Stomach (tissue), 4 donors: ENCODE results near the gene CAPS.

ENCODE experiments used
- CTCF ChIP-seq, 7 experiments: fragments of 450-650 bp in 4 of 7; fragments of 200-600 bp in 3 of 7; sonication (generic) in 3 of 7; IDR thresholded peaks; one replicate each; pipeline ENCODE4 v1.5.1; 2016 to 2019; ENCODE audit warnings: antibody characterized with exemption in 7 of 7, control low read depth in 2 of 7, mild to moderate bottlenecking in 1 of 7
- POLR2A ChIP-seq, 4 donors: fragments of 450-650 bp; IDR thresholded peaks; one replicate each; pipeline ENCODE4 v1.6.1; 2016; ENCODE audit warnings: antibody characterized with exemption in 4 of 4, control low read depth in 2 of 4, mild to moderate bottlenecking in 1 of 4, moderate library complexity in 1 of 4
- POLR2AphosphoS5 ChIP-seq, 3 donors: sonication (generic); formaldehyde crosslinking; IDR thresholded peaks; one replicate each; pipeline ENCODE4 v1.6.1; 2016; ENCODE audit warnings: antibody characterized with exemption in 3 of 3

- TF ChIP-seq CTCF (IDR thresholded peaks at IDR 0.05) = no peak
- no peak for TF ChIP-seq POLR2A (IDR thresholded peaks at IDR 0.05)
- TF ChIP-seq POLR2AphosphoS5 (IDR thresholded peaks at IDR 0.05) = no peak
These were observed 39.7 kb downstream of the CAPS start for GRCh38 chr19:5953680-5954213.
